ENCODE measurements around the gene CNPY1. TPM values are rescaled to one million over a fixed set of nuclear protein-coding genes. Genes with fewer than 3 reads are reported as not detected.

The CNPY1 gene
- total RNA-seq, 1 donor from 2014 or later: not detected

- Mint-ChIP-seq H3K27me3 (ENCODE audit: unreplicated experiment) (peaks cover 47% of the 10 kb centered on the region), H3K36me3 (ENCODE audit: unreplicated experiment) (no peaks in the 10 kb centered on the region), H3K4me1 (ENCODE audit: low read depth, unreplicated experiment) (peaks cover 2% of the 10 kb centered on the region), H3K27ac (ENCODE audit: unreplicated experiment) (no peak overlapping the region), H3K9me3 (ENCODE audit: unreplicated experiment) (peaks cover 2% of the 10 kb centered on the region), H3K4me3 (ENCODE audit: unreplicated experiment) (no peak overlapping the region)
- DNase-seq: no peak
- TF ChIP-seq CTCF (IDR thresholded peaks at IDR 0.05; ENCODE audit: partially characterized antibody, unreplicated experiment): no peak
These were observed 81.2 kb downstream of the CNPY1 start for GRCh38 chr7:155464948-155465739.

- H3K4me3 Mint-ChIP-seq (ENCODE audit: unreplicated experiment): no peak overlapping the region
These were observed 82.2 kb downstream of the CNPY1 start for GRCh38 chr7:155464183-155464582.

GRCh38 chr7:155463114-155463811 lies 83.1 kb downstream of the CNPY1 start:
- no peak overlapping the region for H3K27ac Mint-ChIP-seq (ENCODE audit: unreplicated experiment)
- TF ChIP-seq CTCF (IDR thresholded peaks at IDR 0.05; ENCODE audit: partially characterized antibody, unreplicated experiment): no peak
- H3K27me3 Mint-ChIP-seq (ENCODE audit: unreplicated experiment): peaks cover 52% of the 10 kb centered on the region
- no peak for DNase-seq
- H3K36me3 Mint-ChIP-seq (ENCODE audit: unreplicated experiment): no peaks in the 10 kb centered on the region
- peaks cover 2% of the 10 kb centered on the region for H3K4me1 Mint-ChIP-seq (ENCODE audit: low read depth, unreplicated experiment)
- H3K9me3 Mint-ChIP-seq (ENCODE audit: unreplicated experiment): peaks cover 3% of the 10 kb centered on the region
- no peak overlapping the region for H3K4me3 Mint-ChIP-seq (ENCODE audit: unreplicated experiment)

More at GRCh38 chr7:155464183-155464582, 82.2 kb downstream of the CNPY1 start:
- Mint-ChIP-seq H3K4me1 (ENCODE audit: low read depth, unreplicated experiment) (peaks cover 2% of the 10 kb centered on the region), H3K27ac (ENCODE audit: unreplicated experiment) (no peak overlapping the region), H3K27me3 (ENCODE audit: unreplicated experiment) (peaks cover 55% of the 10 kb centered on the region), H3K36me3 (ENCODE audit: unreplicated experiment) (no peaks in the 10 kb centered on the region), H3K9me3 (ENCODE audit: unreplicated experiment) (peaks cover 3% of the 10 kb centered on the region)
- TF ChIP-seq CTCF (IDR thresholded peaks at IDR 0.05; ENCODE audit: partially characterized antibody, unreplicated experiment): no peak
- no peak for DNase-seq

- H3K36me3 Mint-ChIP-seq (ENCODE audit: unreplicated experiment): no peaks in the 10 kb centered on the region
- H3K4me3 Mint-ChIP-seq (ENCODE audit: unreplicated experiment): no peak overlapping the region
- H3K27me3 Mint-ChIP-seq (ENCODE audit: unreplicated experiment): peaks cover 47% of the 10 kb centered on the region
- H3K4me1 Mint-ChIP-seq (ENCODE audit: low read depth, unreplicated experiment): peaks cover 2% of the 10 kb centered on the region
- TF ChIP-seq CTCF (IDR thresholded peaks at IDR 0.05; ENCODE audit: partially characterized antibody, unreplicated experiment): no peak
- H3K9me3 Mint-ChIP-seq (ENCODE audit: unreplicated experiment): peaks cover 3% of the 10 kb centered on the region
- no peak for DNase-seq
- H3K27ac Mint-ChIP-seq (ENCODE audit: unreplicated experiment): no peak overlapping the region
These were observed 84.1 kb downstream of the CNPY1 start for GRCh38 chr7:155462163-155462735.
